Panc1 (cell line): ENCODE measurements around the gene LMAN1. TPM values are rescaled to one million over a fixed set of nuclear protein-coding genes. Genes with fewer than 3 reads are reported as not detected.

ENCODE experiments used
- ATAC-seq: fragments of 200-7000 bp; cut with Tn5 transposase; 2 replicates; pipeline ENCODE4 v1.9.1; 2020; ENCODE audit warnings: mild to moderate bottlenecking, moderate library complexity
- BruUV-seq: library from RNA; stranded (reverse); fragments of 400-500 nt; replicated peaks from 2 replicates; lab custom pipeline; 2021; lab: Mats Ljungman, UMichigan
- CTCF ChIA-PET: fragments of 300-600 bp; sonication (Branson Sonifier 250); formaldehyde crosslinking; loops from one replicate; lab custom pipeline; 2022; ENCODE audit warnings: antibody characterized with exemption; lab: Charles Lee
- POLR2A ChIA-PET: fragments of 300-600 bp; sonication (Branson Sonifier 250); formaldehyde crosslinking; loops from one replicate; lab custom pipeline; 2022; ENCODE audit warnings: antibody characterized with exemption; lab: Charles Lee
- DNase-seq: peaks from one replicate; pipeline ENCODE4 v3.0.0-alpha.2; 2010; ENCODE audit warnings: low read depth, low spot score
- H3K27ac ChIP-seq: 2 replicates; pipeline ENCODE4 v1.5.1; 2011; ENCODE audit warnings: mild to moderate bottlenecking, low read length, inconsistent platforms
- H3K27me3 ChIP-seq: fragments of 200-500 bp; sonication (Bioruptor generic); 2 replicates; pipeline ENCODE4 v1.6.0; 2014; ENCODE audit warnings: low read length, inconsistent platforms; ENCODE audit not compliant: control insufficient read depth, insufficient read depth
- H3K36me3 ChIP-seq: fragments of 200-500 bp; sonication (Bioruptor generic); 2 replicates; pipeline ENCODE4 v1.5.1; 2014; ENCODE audit warnings: inconsistent platforms, mild to moderate bottlenecking, low read length, moderate library complexity; ENCODE audit not compliant: control insufficient read depth, insufficient read depth
- H3K4me1 ChIP-seq: 2 replicates; pipeline ENCODE4 v1.5.1; 2011; ENCODE audit warnings: inconsistent platforms, mild to moderate bottlenecking, low read length, moderate library complexity; ENCODE audit not compliant: control insufficient read depth, insufficient read depth
- H3K4me3 ChIP-seq, 2 experiments: 2 replicates each; pipeline ENCODE4 v1.5.1; 2011 to 2012; ENCODE audit warnings: low read depth in 2 of 2, low read length in 2 of 2, mild to moderate bottlenecking in 2 of 2, inconsistent platforms in 1 of 2, moderate library complexity in 1 of 2
- H3K9me3 ChIP-seq: fragments of 200-500 bp; sonication (Bioruptor generic); 2 replicates; pipeline ENCODE4 v1.5.1; 2014; ENCODE audit warnings: low read depth, mild to moderate bottlenecking, inconsistent platforms, low read length, moderate library complexity; ENCODE audit not compliant: control insufficient read depth, insufficient read depth
- CTCF ChIP-seq: fragments of 450-650 bp; IDR thresholded peaks from 2 replicates; pipeline ENCODE4 v1.5.1; 2017; ENCODE audit warnings: mild to moderate bottlenecking
- POLR2AphosphoS5 ChIP-seq: IDR thresholded peaks from 2 replicates; pipeline ENCODE4 v1.6.1; 2012; ENCODE audit warnings: mild to moderate bottlenecking, low read depth, low read length, moderate library complexity
- REST ChIP-seq, 2 experiments: IDR thresholded peaks; 2 replicates each; pipeline ENCODE4 v1.6.1; 2011 to 2012; ENCODE audit warnings: low read depth in 2 of 2, control low read depth in 1 of 2, low read length in 1 of 2, mild to moderate bottlenecking in 1 of 2, moderate library complexity in 1 of 2; ENCODE audit not compliant: insufficient read depth in 1 of 2
- SIN3A ChIP-seq: IDR thresholded peaks from 2 replicates; pipeline ENCODE4 v1.6.1; 2012; ENCODE audit warnings: low read depth, mild to moderate bottlenecking, low read length, moderate library complexity, borderline replicate concordance; ENCODE audit not compliant: insufficient read depth
- TCF7L2 ChIP-seq: IDR thresholded peaks from 2 replicates; pipeline ENCODE4 v1.6.1; 2011; ENCODE audit warnings: mild to moderate bottlenecking, low read depth, low read length, inconsistent platforms
- in situ Hi-C: cut with HindIII; loops from 2 replicates; pipeline ENCODE4 v1.10.0; 2016; ENCODE audit warnings: low sequenced_read_pairs, low pct_unique_long_range_greater_than_20kb
- intact Hi-C: fragments of 100-400 bp; cut with micrococcal nuclease; formaldehyde crosslinking; loops from one replicate; pipeline ENCODE4 v1.10.0; 2022; ENCODE audit not compliant: unreplicated experiment
- total RNA-seq: library from RNA; stranded (reverse); gene quantifications from one replicate; pipeline ENCODE4 v1.2.1, GENCODE V29; 2021; ENCODE audit not compliant: unreplicated experiment

LMAN1 gene
- total RNA-seq, 1 experiment from 2014 or later, result 60.8 TPM

GRCh38 chr18:59380706-59381105 lies 21.6 kb upstream of the LMAN1 start:
- Histone ChIP-seq H3K27ac (no peak overlapping the region), H3K4me1 (no peaks in the 10 kb centered on the region), H3K36me3 (no peaks in the 10 kb centered on the region), H3K4me3 (no peak overlapping the region), H3K9me3 (no peaks in the 10 kb centered on the region), H3K27me3 (no peaks in the 10 kb centered on the region; the same call in none of the 2 replicates)
- no peak for TF ChIP-seq TCF7L2
- TF ChIP-seq POLR2AphosphoS5, result no peak
- DNase-seq (no peak), ATAC-seq (no peak)
- ChIA-PET CTCF (no interaction called here), POLR2A (no interaction called here)
- in situ Hi-C loops, result no loop called here
- intact Hi-C loops, result no loop called here
- BruUV-seq, result no TSS peak

- ChIA-PET POLR2A (no interaction called here), CTCF (no interaction called here)
- in situ Hi-C loops (no loop called here), intact Hi-C loops (no loop called here)
- DNase-seq, result no peak
- H3K4me1 ChIP-seq, result no peaks in the 10 kb centered on the region
- H3K27me3 ChIP-seq, result peaks cover 2% of the 10 kb centered on the region
- no TSS peak for BruUV-seq
- H3K4me3 ChIP-seq, result no peak overlapping the region
- no peak for ATAC-seq
- no peaks in the 10 kb centered on the region for H3K36me3 ChIP-seq
- no peak for TF ChIP-seq TCF7L2
- no peak for TF ChIP-seq POLR2AphosphoS5
- no peak for TF ChIP-seq CTCF
- no peak for TF ChIP-seq REST (IDR thresholded peaks at IDR 0.05; ENCODE audit: insufficient read depth in 1 of 2, low read depth in 2 of 2, low read length in 1 of 2)
- TF ChIP-seq SIN3A, result no peak
- no peaks in the 10 kb centered on the region for H3K9me3 ChIP-seq
- H3K27ac ChIP-seq, result no peak overlapping the region
Measured at GRCh38 chr18:59379772-59380522, 20.9 kb upstream of the LMAN1 start.
